ENCODE results near the gene ACTA2. TPM values are rescaled to one million over a fixed set of nuclear protein-coding genes. Genes with fewer than 3 reads are reported as not detected.

The ACTA2 gene
- total RNA-seq, 1 experiment from 2014 or later, result 2.4 TPM

DNA sequence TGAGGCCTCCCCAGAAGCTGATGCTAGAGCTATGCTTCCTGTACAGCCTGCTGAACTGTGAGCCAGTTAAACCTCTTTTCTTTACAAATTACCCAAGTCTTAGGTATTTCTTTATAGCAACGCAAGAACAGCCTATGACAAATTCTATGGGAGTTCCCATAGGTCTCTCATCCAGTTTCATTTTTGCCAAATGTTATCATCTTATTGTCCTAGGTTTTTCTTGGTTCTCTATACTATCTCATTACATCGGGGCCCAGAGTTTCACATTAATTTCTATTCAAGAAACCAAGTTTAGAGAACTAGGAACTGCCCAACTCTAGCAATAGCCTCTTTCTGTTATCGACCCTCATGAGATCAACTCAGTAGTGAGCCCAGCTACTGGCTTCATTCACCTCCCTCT, 15.9 kb downstream of the ACTA2 start:
- Histone ChIP-seq H4K8ac (replicated peaks; ENCODE audit: insufficient read length, low read depth, low read length) (no peak overlapping the region), H2BK20ac (ENCODE audit: low read depth, low read length, poor library complexity, severe bottlenecking) (no peak overlapping the region), H2BK120ac (ENCODE audit: low read depth, low read length, poor library complexity, severe bottlenecking) (no peak overlapping the region), H3K27me3 (ENCODE audit: insufficient read depth, low read length) (no peaks in the 10 kb centered on the region), H3T11ph (ENCODE audit: low read length) (no peak overlapping the region), H3K4me1 (ENCODE audit: insufficient read depth, low read length) (no peaks in the 10 kb centered on the region), H3K4me2 (ENCODE audit: insufficient read depth, insufficient read length, low read length) (no peak overlapping the region), H3K9me3 (ENCODE audit: control insufficient read depth, low read depth, low read length) (no peaks in the 10 kb centered on the region), H2BK12ac (ENCODE audit: insufficient read length, low read depth, low read length) (no peak overlapping the region), H3K18ac (ENCODE audit: insufficient read length, low read depth, low read length) (no peak overlapping the region), H3K27ac (ENCODE audit: insufficient read length, low read depth, low read length) (no peak overlapping the region), H2BK5ac (ENCODE audit: insufficient read length, low read length) (no peak overlapping the region), H4K20me1 (ENCODE audit: control insufficient read depth, insufficient read depth, insufficient read length) (no peaks in the 10 kb centered on the region), H3K79me1 (ENCODE audit: insufficient read depth, low read depth, low read length, poor library complexity, severe bottlenecking) (no peaks in the 10 kb centered on the region), H3K23me2 (ENCODE audit: insufficient read length, low read depth, low read length, poor library complexity, severe bottlenecking) (no peaks in the 10 kb centered on the region), H3K9ac (ENCODE audit: extremely low read depth, insufficient read length, low read length) (no peak overlapping the region), H3K4ac (ENCODE audit: low read depth, low read length) (no peak overlapping the region), H4K5ac (ENCODE audit: insufficient read length, low read depth, low read length) (no peak overlapping the region), H3K23ac (ENCODE audit: insufficient read length, low read depth, low read length) (no peak overlapping the region), H2BK15ac (ENCODE audit: low read depth, low read length) (no peak overlapping the region), H2AFZ (ENCODE audit: low read length) (no peak overlapping the region), H3K14ac (ENCODE audit: insufficient read depth, low read length) (no peak overlapping the region), H4K91ac (ENCODE audit: insufficient read length, low read depth, low read length) (no peak overlapping the region), H3K56ac (ENCODE audit: insufficient read length, low read depth, low read length) (no peak overlapping the region), H3K79me2 (ENCODE audit: insufficient read depth, low read length) (no peaks in the 10 kb centered on the region), H2AK5ac (ENCODE audit: insufficient read length, low read length) (no peak overlapping the region)
- Mint-ChIP-seq H3K9me3 (no peaks in the 10 kb centered on the region), H3K4me1 (peaks cover 13 to 14% of the 10 kb centered on the region in 2 experiments), H3K36me3 (ENCODE audit: insufficient read depth in 1 of 3, low read depth in 3 of 3) (no peaks in the 10 kb centered on the region), H3K27me3 (ENCODE audit: low read depth) (no peaks in the 10 kb centered on the region), H3K4me3 (no peak overlapping the region), H3K27ac (no peak overlapping the region)
- no peak for TF ChIP-seq CTCF (conservative IDR thresholded peaks at IDR 0.05)
- DNase-seq, result no peak
- no CpG with 5 or more reads among the region's 3 CpGs for WGBS (ENCODE audit: extremely low coverage, insufficient read length, low lambda C conversion rate)
